ENCODE data around the gene CCDC127.

Gene CCDC127

DNA sequence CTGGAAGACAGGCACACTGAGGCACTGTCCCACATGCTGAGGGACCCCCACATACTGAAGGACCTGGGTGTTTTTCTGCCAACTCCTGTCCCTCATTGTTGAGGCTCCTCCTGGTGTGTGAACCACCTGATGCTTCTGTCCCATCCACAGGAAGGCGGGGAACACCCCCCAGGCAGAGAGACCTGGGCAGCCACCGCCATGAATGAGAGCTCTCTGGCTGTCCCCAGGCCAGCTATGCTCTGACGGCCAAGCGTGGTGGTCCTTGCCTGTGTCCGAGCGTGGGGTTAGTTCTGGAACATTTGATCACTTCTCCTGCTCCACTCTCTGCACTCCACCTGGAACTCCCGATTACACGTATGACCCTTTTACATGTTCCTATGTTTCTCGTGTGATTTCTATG is 38.6 kb downstream of the CCDC127 start:
- Histone ChIP-seq H3K27me3 (ENCODE audit: control insufficient read depth, low read length) (peaks cover 8% of the 10 kb centered on the region), H3K36me3 (ENCODE audit: control insufficient read depth, low read length) (no peaks in the 10 kb centered on the region)

DNA sequence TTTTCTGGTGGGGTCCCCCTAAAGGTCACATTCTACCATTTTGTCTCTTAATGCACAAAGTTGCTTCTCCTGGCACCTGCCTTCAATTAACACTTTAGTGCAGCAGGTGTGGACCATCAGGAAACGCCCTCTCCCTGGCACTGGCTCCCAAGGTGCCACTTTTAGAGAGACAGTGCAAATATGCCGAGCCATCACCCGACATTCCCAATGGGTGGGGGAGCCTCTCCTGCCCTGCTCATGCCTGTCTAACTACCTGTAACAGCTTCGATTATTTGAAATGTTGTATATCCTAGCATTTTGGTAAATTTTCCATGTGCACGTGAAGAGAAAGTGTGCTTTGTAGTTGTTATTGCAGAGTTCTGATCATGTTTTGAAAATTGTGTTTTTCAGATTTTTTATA is 39.8 kb downstream of the CCDC127 start:
- Histone ChIP-seq H3K27me3 (ENCODE audit: control insufficient read depth, low read length) (peaks cover 8% of the 10 kb centered on the region), H3F3A (ENCODE audit: control insufficient read depth, insufficient read depth) (no peaks in the 10 kb centered on the region), H3K9me3 (ENCODE audit: control insufficient read depth, insufficient read depth, low read length) (no peaks in the 10 kb centered on the region), H3K4me3 (ENCODE audit: low read length) (no peak overlapping the region), H3K27ac (ENCODE audit: low read depth, low read length) (no peak overlapping the region), H3K4me1 (ENCODE audit: control insufficient read depth, low read length) (no peaks in the 10 kb centered on the region), H3K9me2 (replicated peaks; ENCODE audit: control insufficient read depth, low read length) (no peaks in the 10 kb centered on the region), H3K36me3 (ENCODE audit: control insufficient read depth, low read length) (no peaks in the 10 kb centered on the region), H4K20me1 (ENCODE audit: control insufficient read depth, insufficient read depth, low read depth, low read length) (no peaks in the 10 kb centered on the region), H3K79me2 (ENCODE audit: control insufficient read depth, low read length) (no peaks in the 10 kb centered on the region), H3K4me2 (ENCODE audit: low read length) (no peak overlapping the region)
- TF ChIP-seq EZH2phosphoT487 (IDR thresholded peaks at IDR 0.05; ENCODE audit: borderline replicate concordance, low read length), result no peak
- TF ChIP-seq, protein P1, sequence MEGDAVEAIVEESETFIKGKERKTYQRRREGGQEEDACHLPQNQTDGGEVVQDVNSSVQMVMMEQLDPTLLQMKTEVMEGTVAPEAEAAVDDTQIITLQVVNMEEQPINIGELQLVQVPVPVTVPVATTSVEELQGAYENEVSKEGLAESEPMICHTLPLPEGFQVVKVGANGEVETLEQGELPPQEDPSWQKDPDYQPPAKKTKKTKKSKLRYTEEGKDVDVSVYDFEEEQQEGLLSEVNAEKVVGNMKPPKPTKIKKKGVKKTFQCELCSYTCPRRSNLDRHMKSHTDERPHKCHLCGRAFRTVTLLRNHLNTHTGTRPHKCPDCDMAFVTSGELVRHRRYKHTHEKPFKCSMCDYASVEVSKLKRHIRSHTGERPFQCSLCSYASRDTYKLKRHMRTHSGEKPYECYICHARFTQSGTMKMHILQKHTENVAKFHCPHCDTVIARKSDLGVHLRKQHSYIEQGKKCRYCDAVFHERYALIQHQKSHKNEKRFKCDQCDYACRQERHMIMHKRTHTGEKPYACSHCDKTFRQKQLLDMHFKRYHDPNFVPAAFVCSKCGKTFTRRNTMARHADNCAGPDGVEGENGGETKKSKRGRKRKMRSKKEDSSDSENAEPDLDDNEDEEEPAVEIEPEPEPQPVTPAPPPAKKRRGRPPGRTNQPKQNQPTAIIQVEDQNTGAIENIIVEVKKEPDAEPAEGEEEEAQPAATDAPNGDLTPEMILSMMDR (IDR thresholded peaks at IDR 0.05; ENCODE audit: low read depth, low read length, poor library complexity, severe bottlenecking), result no peak

More for the DNA sequence above, 38.6 kb downstream of the CCDC127 start:
- H3K4me1 ChIP-seq (ENCODE audit: control insufficient read depth, low read length), result no peaks in the 10 kb centered on the region
- H3K9me3 ChIP-seq (ENCODE audit: control insufficient read depth, insufficient read depth, low read length), result no peaks in the 10 kb centered on the region
- H3K27ac ChIP-seq (ENCODE audit: low read depth, low read length), result no peak overlapping the region
- no peak overlapping the region for H3K4me3 ChIP-seq (ENCODE audit: low read length)
- H4K20me1 ChIP-seq (ENCODE audit: control insufficient read depth, insufficient read depth, low read depth, low read length), result no peaks in the 10 kb centered on the region
- no peak for TF ChIP-seq EZH2phosphoT487 (IDR thresholded peaks at IDR 0.05; ENCODE audit: borderline replicate concordance, low read length)
- TF ChIP-seq, protein P1 (IDR thresholded peaks at IDR 0.05; ENCODE audit: low read depth, low read length, poor library complexity, severe bottlenecking), result no peak
- H3K9me2 ChIP-seq (replicated peaks; ENCODE audit: control insufficient read depth, low read length), result no peaks in the 10 kb centered on the region
- no peaks in the 10 kb centered on the region for H3K79me2 ChIP-seq (ENCODE audit: control insufficient read depth, low read length)
- H3K4me2 ChIP-seq (ENCODE audit: low read length), result no peak overlapping the region
- H3F3A ChIP-seq (ENCODE audit: control insufficient read depth, insufficient read depth), result no peaks in the 10 kb centered on the region

DNA sequence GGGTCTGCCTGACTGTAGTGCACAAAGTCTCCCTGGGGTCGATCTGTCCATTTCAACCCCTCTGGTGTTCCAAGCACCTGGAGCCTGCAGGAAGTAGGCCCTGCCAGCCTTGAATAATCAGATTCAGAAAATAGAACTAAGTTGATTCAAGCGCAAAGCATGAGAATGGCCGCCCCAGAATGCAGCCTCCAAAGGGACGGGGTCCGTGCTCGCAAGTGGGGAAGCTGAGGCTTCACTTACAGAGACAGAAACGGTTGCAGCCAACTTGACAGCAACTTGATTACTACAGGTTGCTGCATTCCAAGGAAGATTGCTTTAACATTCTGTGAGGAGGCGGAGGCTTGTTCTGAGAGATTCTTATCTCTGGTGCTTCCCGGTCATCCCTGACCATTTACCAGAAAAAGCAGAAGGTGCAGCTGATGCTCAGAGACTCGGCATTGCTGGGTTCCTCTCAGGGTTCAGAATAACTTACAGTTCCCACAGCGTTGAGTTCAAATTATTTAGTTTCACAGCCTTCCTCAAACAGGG is 41.6 kb downstream of the CCDC127 start:
- H3K4me3 ChIP-seq (ENCODE audit: low read length), result no peak overlapping the region
- no peaks in the 10 kb centered on the region for H4K20me1 ChIP-seq (ENCODE audit: control insufficient read depth, insufficient read depth, low read depth, low read length)
- H3K27me3 ChIP-seq (ENCODE audit: control insufficient read depth, low read length), result peaks cover 8% of the 10 kb centered on the region
- H3K79me2 ChIP-seq (ENCODE audit: control insufficient read depth, low read length), result no peaks in the 10 kb centered on the region
- no peaks in the 10 kb centered on the region for H3K4me1 ChIP-seq (ENCODE audit: control insufficient read depth, low read length)
- H3K4me2 ChIP-seq (ENCODE audit: low read length), result no peak overlapping the region
- no peaks in the 10 kb centered on the region for H3K9me3 ChIP-seq (ENCODE audit: control insufficient read depth, insufficient read depth, low read length)
- H3F3A ChIP-seq (ENCODE audit: control insufficient read depth, insufficient read depth), result no peaks in the 10 kb centered on the region
- no peak overlapping the region for H3K27ac ChIP-seq (ENCODE audit: low read depth, low read length)
- H3K36me3 ChIP-seq (ENCODE audit: control insufficient read depth, low read length), result no peaks in the 10 kb centered on the region
- no peaks in the 10 kb centered on the region for H3K9me2 ChIP-seq (replicated peaks; ENCODE audit: control insufficient read depth, low read length)
- no peak for TF ChIP-seq EZH2phosphoT487 (IDR thresholded peaks at IDR 0.05; ENCODE audit: borderline replicate concordance, low read length)
- TF ChIP-seq, protein P1 (IDR thresholded peaks at IDR 0.05; ENCODE audit: low read depth, low read length, poor library complexity, severe bottlenecking), result no peak

All from DOHH2 (cell line).